HG02763 (cell line): ENCODE results near the gene NFATC4.
"Not testable (repeated sequence)": the region's sequence is repeated elsewhere in the genome, so short reads cannot be mapped to it uniquely, and the experiment has no call there.

Experiments
- ATAC-seq: cut with Tn5 transposase; IDR thresholded peaks from one replicate; pipeline ENCODE4 v1.9.1; 2021; ENCODE audit warnings: mild to moderate bottlenecking, moderate library complexity; ENCODE audit not compliant: unreplicated experiment

The NFATC4 gene

GRCh38 chr14:24338843-24339242, 29.1 kb upstream of the NFATC4 start:
- ATAC-seq, result no peak

- ATAC-seq, result peak; percentile 74
Observed at GRCh38 chr14:24339284-24340151, 28.5 kb upstream of the NFATC4 start, which contains the start of gene RIPK3. RIPK3 (minus strand) TSS chr14:24339991; CDS start chr14:24339826, 165 bp downstream.

GRCh38 chr14:24340606-24341005, 27.4 kb upstream of the NFATC4 start:
- no peak for ATAC-seq

GRCh38 chr14:24342889-24343288, 25.1 kb upstream of the NFATC4 start:
- no peak for ATAC-seq

GRCh38 chr14:24343795-24344660, 24.0 kb upstream of the NFATC4 start:
- ATAC-seq, result no peak

GRCh38 chr14:24347134-24347533, 20.9 kb upstream of the NFATC4 start:
- no peak for ATAC-seq

GRCh38 chr14:24348186-24348585, 19.8 kb upstream of the NFATC4 start:
- no peak for ATAC-seq

GRCh38 chr14:24349742-24350141, 18.2 kb upstream of the NFATC4 start:
- ATAC-seq, result no peak

GRCh38 chr14:24351517-24351916, 16.5 kb upstream of the NFATC4 start:
- no peak for ATAC-seq

GRCh38 chr14:24353559-24354481, 14.2 kb upstream of the NFATC4 start:
- ATAC-seq, result no peak

- not testable (repeated sequence) for ATAC-seq
Observed at GRCh38 chr14:24354482-24354825, 13.5 kb upstream of the NFATC4 start.

- no peak for ATAC-seq
Observed at GRCh38 chr14:24355009-24355408, 13.0 kb upstream of the NFATC4 start.

- ATAC-seq, result no peak
Observed at GRCh38 chr14:24356208-24356607, 11.8 kb upstream of the NFATC4 start.

GRCh38 chr14:24360281-24360680, 7.7 kb upstream of the NFATC4 start:
- no peak for ATAC-seq

GRCh38 chr14:24361326-24361725, 6.7 kb upstream of the NFATC4 start:
- ATAC-seq, result no peak

- ATAC-seq, result no peak
Observed at GRCh38 chr14:24362241-24362960, 5.6 kb upstream of the NFATC4 start.

- no peak for ATAC-seq
Observed at GRCh38 chr14:24363401-24363800, 4.6 kb upstream of the NFATC4 start.

- no peak for ATAC-seq
Observed at GRCh38 chr14:24364841-24365240, 3.1 kb upstream of the NFATC4 start.

GRCh38 chr14:24365600-24366412, 2.2 kb upstream of the NFATC4 start:
- ATAC-seq, result peak; percentile 35
